Stimulated activated CD4-positive, alpha-beta T cell treated with anti-CD3 and anti-CD28 coated beads, Interleukin-2, amount 100 ng/mL, for 4 hours (primary cell): ENCODE results near the gene CCDC30.
A peak's percentile ranks its signal among the peaks of the same experiment; 100 is the strongest.
"Not testable (repeated sequence)": the region's sequence is repeated elsewhere in the genome, so short reads cannot be mapped to it uniquely, and the experiment has no call there.

Source experiments
- DNase-seq: peaks from one replicate; pipeline ENCODE4 v3.0.0-alpha.2; 2020; ENCODE audit warnings: low read depth

The CCDC30 gene

GRCh38 chr1:42657981-42658876 lies 195.1 kb downstream of the CCDC30 start, which contains the start of gene PPIH:
PPIH (plus strand) TSS chr1:42658423; CDS start chr1:42658447, 24 bp downstream.
- DNase-seq = peak; percentile 93

- no peak for DNase-seq
Observed at GRCh38 chr1:42658877-42659337, 195.8 kb downstream of the CCDC30 start.

GRCh38 chr1:42660907-42661500 lies 197.9 kb downstream of the CCDC30 start:
- no peak for DNase-seq

- no peak for DNase-seq
Observed at GRCh38 chr1:42669936-42670335, 206.8 kb downstream of the CCDC30 start.

- no peak for DNase-seq
Observed at GRCh38 chr1:42670425-42670824, 207.3 kb downstream of the CCDC30 start.

- no peak for DNase-seq
Observed at GRCh38 chr1:42674214-42674613, 211.1 kb downstream of the CCDC30 start.

GRCh38 chr1:42674682-42675081 lies 211.6 kb downstream of the CCDC30 start:
- no peak for DNase-seq

GRCh38 chr1:42675467-42675866 lies 212.4 kb downstream of the CCDC30 start:
- DNase-seq = no peak

- DNase-seq = no peak
Observed at GRCh38 chr1:42676534-42677087, 213.5 kb downstream of the CCDC30 start.

- no peak for DNase-seq
Observed at GRCh38 chr1:42679364-42679983, 216.4 kb downstream of the CCDC30 start.

- no peak for DNase-seq
Observed at GRCh38 chr1:42680055-42680454, 217.0 kb downstream of the CCDC30 start.

GRCh38 chr1:42680921-42681683 lies 218.0 kb downstream of the CCDC30 start:
- peak; percentile 22 for DNase-seq

- peak; percentile 93 for DNase-seq
Observed at GRCh38 chr1:42681741-42682483, 218.8 kb downstream of the CCDC30 start, which contains the start of gene YBX1. YBX1 (plus strand) TSS chr1:42682418; CDS start chr1:42682566, 148 bp downstream.

GRCh38 chr1:42682484-42682738 lies 219.3 kb downstream of the CCDC30 start:
- DNase-seq = not testable (repeated sequence)

GRCh38 chr1:42682739-42683531 lies 219.8 kb downstream of the CCDC30 start:
- DNase-seq = peak; percentile 52

- no peak for DNase-seq
Observed at GRCh38 chr1:42684139-42684538, 221.1 kb downstream of the CCDC30 start.

GRCh38 chr1:42686418-42686817 lies 223.3 kb downstream of the CCDC30 start:
- DNase-seq = no peak

GRCh38 chr1:42689912-42690311 lies 226.8 kb downstream of the CCDC30 start:
- no peak for DNase-seq

- no peak for DNase-seq
Observed at GRCh38 chr1:42690477-42691156, 227.5 kb downstream of the CCDC30 start.

- DNase-seq = no peak
Observed at GRCh38 chr1:42691157-42691498, 228.0 kb downstream of the CCDC30 start.
